Thyroid gland (tissue), 4 donors: ENCODE results near the gene TTC8. TPM values are rescaled to one million over a fixed set of nuclear protein-coding genes. Genes with fewer than 3 reads are reported as not detected.

Source experiments
- DNase-seq, 2 donors: peaks; one replicate each; pipeline ENCODE4 v3.0.0-alpha.2; 2019
- H3K27ac ChIP-seq, 3 donors: fragments of 200-600 bp; sonication (generic); 1 replicate in 2 of 3; 2 replicates in 1 of 3; pipeline ENCODE4 v1.5.1; 2016 to 2019; ENCODE audit warnings: mild to moderate bottlenecking in 1 of 3, moderate library complexity in 1 of 3
- H3K27me3 ChIP-seq: fragments of 200-600 bp; sonication (generic); one replicate; pipeline ENCODE4 v1.5.1; 2019
- H3K36me3 ChIP-seq, 2 donors: fragments of 200-600 bp; sonication (generic); one replicate each; pipeline ENCODE4 v1.5.1; 2016 to 2019
- H3K4me1 ChIP-seq, 2 donors: fragments of 200-600 bp; sonication (generic); one replicate each; pipeline ENCODE4 v1.5.1; 2017 to 2019
- H3K4me3 ChIP-seq, 3 donors: fragments of 200-600 bp; sonication (generic); replicated peaks in 1 of 3; 1 replicate in 2 of 3; 2 replicates in 1 of 3; pipeline ENCODE4 v1.5.1; 2016; ENCODE audit warnings: mild to moderate bottlenecking in 1 of 3
- H3K9me3 ChIP-seq: fragments of 200-600 bp; sonication (generic); one replicate; pipeline ENCODE4 v1.5.1; 2017
- CTCF ChIP-seq, 6 experiments: fragments of 200-600 bp in 3 of 6; fragments of 450-650 bp in 3 of 6; sonication (generic) in 3 of 6; IDR thresholded peaks; one replicate each; pipeline ENCODE4 v1.5.1; 2016 to 2019; ENCODE audit warnings: antibody characterized with exemption in 6 of 6, mild to moderate bottlenecking in 2 of 6, inconsistent platforms in 1 of 6, moderate library complexity in 1 of 6
- POLR2A ChIP-seq, 2 donors: fragments of 450-650 bp; IDR thresholded peaks; one replicate each; pipeline ENCODE4 v1.6.1; 2017; ENCODE audit warnings: antibody characterized with exemption in 2 of 2, mild to moderate bottlenecking in 2 of 2, moderate library complexity in 1 of 2
- WGBS, 2 donors: methylation state at CpG; one replicate each; pipeline ENCODE4 v1.1.5; 2017; 5-methylcytosine and 5-hydroxymethylcytosine counted together
- intact Hi-C: fragments of 100-400 bp; cut with DNase I; formaldehyde crosslinking; loops from one replicate; pipeline ENCODE4 v1.15.1; 2023
- total RNA-seq, 4 donors: library from RNA; depleted of rRNA; stranded (reverse); fragments of >200 nt; gene quantifications; one replicate each; pipeline ENCODE4 v1.2.3, GENCODE V29; 2016

Gene TTC8
- total RNA-seq, 4 donors from 2014 or later, result 51.4 to 118 (median 68.0) TPM

- TF ChIP-seq POLR2A (IDR thresholded peaks at IDR 0.05) (no peak), CTCF (IDR thresholded peaks at IDR 0.05) (peak in 1 of 6 experiments; percentile 8)
- Histone ChIP-seq H3K9me3 (no peaks in the 10 kb centered on the region), H3K27ac (peak overlapping the region in 2 of 3 donors; percentile 70 to 79), H3K4me3 (peak overlapping the region in 2 of 3 donors; percentile 46 to 59), H3K4me1 (peaks cover 0 to 6% of the 10 kb centered on the region in 2 donors), H3K27me3 (no peaks in the 10 kb centered on the region), H3K36me3 (no peaks in the 10 kb centered on the region)
- intact Hi-C loops, result no loop called here
- WGBS, 2 donors, result 57 to 62% methylated on average over 13 of the region's 13 CpGs
- no peak for DNase-seq
Measured at GRCh38 chr14:88793259-88793625, 31.2 kb upstream of the TTC8 start.

GRCh38 chr14:88798156-88798555 is 26.3 kb upstream of the TTC8 start:
- no peaks in the 10 kb centered on the region for H3K27me3 ChIP-seq
- intact Hi-C loops, result no loop called here
- no peaks in the 10 kb centered on the region for H3K9me3 ChIP-seq
- no peak overlapping the region for H3K27ac ChIP-seq
- TF ChIP-seq CTCF (IDR thresholded peaks at IDR 0.05) (no peak), POLR2A (IDR thresholded peaks at IDR 0.05) (no peak)
- no peak for DNase-seq
- no peaks in the 10 kb centered on the region for H3K36me3 ChIP-seq
- no peak overlapping the region for H3K4me3 ChIP-seq
- WGBS, 2 donors, result 64 to 71% methylated on average over 4 of the region's 4 CpGs
- H3K4me1 ChIP-seq, result peaks cover 0 to 4% of the 10 kb centered on the region in 2 donors

- no peaks in the 10 kb centered on the region for H3K4me1 ChIP-seq
- H3K27ac ChIP-seq, result no peak overlapping the region
- no peaks in the 10 kb centered on the region for H3K27me3 ChIP-seq
- H3K4me3 ChIP-seq, result no peak overlapping the region
- DNase-seq, result no peak
- intact Hi-C loops, result no loop called here
- H3K36me3 ChIP-seq, result no peaks in the 10 kb centered on the region
- 74 to 85% methylated on average over 5 of the region's 5 CpGs for WGBS, 2 donors
- TF ChIP-seq POLR2A (IDR thresholded peaks at IDR 0.05) (no peak), CTCF (IDR thresholded peaks at IDR 0.05) (no peak)
- no peaks in the 10 kb centered on the region for H3K9me3 ChIP-seq
Measured at GRCh38 chr14:88799522-88799921, 24.9 kb upstream of the TTC8 start.

GRCh38 chr14:88802596-88802995 is 21.9 kb upstream of the TTC8 start:
- no peaks in the 10 kb centered on the region for H3K27me3 ChIP-seq
- H3K27ac ChIP-seq, result no peak overlapping the region
- no peak for DNase-seq
- no peak overlapping the region for H3K4me3 ChIP-seq
- intact Hi-C loops, result no loop called here
- H3K9me3 ChIP-seq, result no peaks in the 10 kb centered on the region
- no peaks in the 10 kb centered on the region for H3K4me1 ChIP-seq
- 87 to 88% methylated on average over 6 of the region's 6 CpGs for WGBS, 2 donors
- H3K36me3 ChIP-seq, result no peaks in the 10 kb centered on the region
- no peak for TF ChIP-seq CTCF (IDR thresholded peaks at IDR 0.05)
- TF ChIP-seq POLR2A (IDR thresholded peaks at IDR 0.05), result no peak

- TF ChIP-seq CTCF (IDR thresholded peaks at IDR 0.05) (no peak), POLR2A (IDR thresholded peaks at IDR 0.05) (no peak)
- H3K27me3 ChIP-seq, result no peaks in the 10 kb centered on the region
- no peaks in the 10 kb centered on the region for H3K36me3 ChIP-seq
- 79 to 81% methylated on average over 2 of the region's 2 CpGs for WGBS, 2 donors
- H3K27ac ChIP-seq, result no peak overlapping the region
- no peaks in the 10 kb centered on the region for H3K9me3 ChIP-seq
- no peak overlapping the region for H3K4me3 ChIP-seq
- DNase-seq, result no peak
- intact Hi-C loops, result no loop called here
- no peaks in the 10 kb centered on the region for H3K4me1 ChIP-seq
Measured at GRCh38 chr14:88804035-88804434, 20.4 kb upstream of the TTC8 start.
